M059J (cell line): ENCODE results near the gene RIN3. TPM values are rescaled to one million over a fixed set of nuclear protein-coding genes. Genes with fewer than 3 reads are reported as not detected.

Experiments
- DNase-seq: peaks from one replicate; pipeline ENCODE4 v3.0.0-alpha.2; 2012; ENCODE audit warnings: low read depth
- total RNA-seq: library from RNA; depleted of rRNA; stranded (reverse); fragments of >200 nt; shearing (Covaris generic); gene quantifications from 2 replicates; pipeline ENCODE4 v1.2.3, GENCODE V29; 2014

RIN3 gene
- total RNA-seq, 1 experiment from 2014 or later, result 1.1 TPM

DNA sequence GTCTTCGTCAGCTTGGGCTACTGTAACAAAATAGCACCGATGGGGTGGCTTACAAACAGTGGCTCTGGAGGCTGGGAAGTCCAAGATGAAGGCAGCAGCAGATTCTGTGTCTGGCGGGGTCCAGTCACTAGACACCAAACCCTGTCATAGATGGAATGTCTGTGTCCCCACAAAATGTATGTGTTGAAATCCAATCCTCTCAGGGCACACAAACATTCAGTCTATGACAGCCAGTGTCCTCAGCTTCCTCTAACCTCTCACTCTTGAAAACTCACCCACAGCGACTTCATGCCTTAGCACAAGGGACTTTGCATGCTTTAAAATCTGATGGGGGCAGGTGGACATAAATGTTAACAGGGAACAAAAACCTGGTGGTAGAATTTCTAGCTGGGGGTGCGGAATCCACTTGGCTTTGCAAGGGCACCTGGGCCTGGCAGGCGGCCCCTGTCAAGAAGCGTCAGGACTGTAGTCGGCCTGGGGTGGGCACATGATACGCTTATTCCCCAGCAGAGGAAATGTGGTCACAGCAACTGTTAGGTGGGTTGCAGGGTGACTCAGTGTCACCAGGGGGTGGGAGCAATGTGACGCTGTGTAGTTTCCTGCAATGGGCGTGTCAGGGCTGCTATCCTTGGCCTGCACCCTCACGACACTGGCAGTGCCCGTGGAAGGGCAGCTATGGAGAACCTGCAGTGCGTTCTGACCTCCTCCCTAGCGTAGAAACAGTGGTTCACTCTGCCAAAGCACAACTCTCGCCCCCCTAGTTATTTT is 17.7 kb downstream of the RIN3 start:
- DNase-seq, result no peak

DNA sequence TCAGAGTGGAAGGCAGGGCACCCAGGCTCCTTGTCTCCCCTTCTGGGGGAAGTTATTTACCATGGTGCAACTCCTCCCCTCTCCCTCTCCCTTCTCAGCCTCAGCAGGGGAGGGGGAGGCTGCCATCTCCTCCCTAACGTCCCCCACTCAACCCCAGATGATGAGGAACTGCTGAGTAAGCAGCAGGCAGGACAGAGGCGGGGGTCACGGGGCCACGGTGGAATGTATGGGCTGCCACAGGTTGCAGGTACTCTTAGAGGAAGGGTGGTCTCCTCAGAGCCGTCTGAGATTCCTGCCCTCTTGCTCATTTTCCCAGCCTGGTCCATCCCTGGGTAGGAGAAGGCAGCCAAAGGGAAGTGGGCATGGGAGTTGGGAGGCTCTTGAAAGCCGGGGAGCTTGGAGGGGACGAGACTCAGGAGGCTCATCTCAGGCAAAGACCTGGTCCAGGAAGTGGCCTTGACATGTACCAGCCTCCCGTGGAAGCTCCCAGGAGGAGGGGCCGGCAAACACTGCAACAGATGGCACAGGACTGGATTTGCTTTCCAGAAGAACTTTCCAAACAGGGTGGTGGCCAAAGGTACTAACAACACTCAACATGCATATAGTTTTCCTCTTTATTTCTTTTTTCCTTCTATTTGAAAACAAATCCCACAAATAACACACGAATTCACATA is 19.0 kb downstream of the RIN3 start:
- no peak for DNase-seq

DNA sequence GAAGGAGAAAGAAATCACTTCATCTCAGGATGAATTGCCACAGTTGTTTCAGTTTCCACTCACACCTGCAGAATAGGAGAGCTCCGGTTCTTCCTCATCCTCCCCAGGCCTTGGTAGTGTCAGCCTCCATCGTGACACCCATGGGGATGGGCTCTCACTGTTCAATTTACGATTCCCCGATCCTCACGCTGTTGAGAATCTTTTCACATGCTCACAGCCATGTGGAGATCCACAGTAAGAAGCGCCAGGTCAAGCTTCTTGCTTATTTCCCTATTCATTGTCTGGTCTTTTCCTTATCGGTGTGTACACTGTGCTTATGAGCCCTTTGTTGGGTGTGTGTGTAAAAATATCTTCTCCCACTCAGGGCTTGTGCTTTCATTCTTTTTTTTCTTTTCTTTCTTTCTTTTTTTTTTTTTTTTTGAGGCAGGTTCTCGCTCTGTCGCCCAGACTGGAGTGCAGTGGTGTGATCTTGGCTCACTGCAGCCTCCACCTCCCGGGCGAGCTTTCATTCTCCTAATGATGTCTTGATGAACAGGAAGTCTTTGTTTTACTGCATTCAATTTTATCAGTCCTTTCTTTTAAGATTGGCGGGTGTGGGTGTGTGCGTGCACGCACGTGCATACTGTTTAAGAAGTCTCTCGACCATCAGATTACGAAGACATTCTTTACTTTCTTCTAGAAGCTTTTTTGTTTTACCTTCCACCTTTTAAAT is 21.5 kb downstream of the RIN3 start:
- DNase-seq, result no peak

DNA sequence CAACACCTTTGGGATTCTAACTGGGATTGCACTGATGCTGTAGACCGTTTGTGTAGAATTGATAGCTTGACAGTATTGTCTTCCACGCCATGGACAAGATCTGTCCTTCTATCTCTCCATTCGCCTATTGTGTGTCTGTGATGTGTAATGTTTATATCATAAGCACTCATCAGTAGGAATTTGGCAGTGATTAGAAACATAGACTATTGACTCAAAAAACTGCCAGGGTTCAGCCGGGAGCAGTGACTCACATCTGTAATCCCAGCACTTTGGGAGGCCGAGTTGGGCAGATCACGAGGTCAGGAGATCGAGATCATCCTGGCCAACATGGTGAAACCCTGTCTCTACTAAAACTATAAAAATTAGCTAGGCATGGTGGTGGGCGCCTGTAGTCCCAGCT is 22.6 kb downstream of the RIN3 start:
- DNase-seq, result peak; percentile 67

DNA sequence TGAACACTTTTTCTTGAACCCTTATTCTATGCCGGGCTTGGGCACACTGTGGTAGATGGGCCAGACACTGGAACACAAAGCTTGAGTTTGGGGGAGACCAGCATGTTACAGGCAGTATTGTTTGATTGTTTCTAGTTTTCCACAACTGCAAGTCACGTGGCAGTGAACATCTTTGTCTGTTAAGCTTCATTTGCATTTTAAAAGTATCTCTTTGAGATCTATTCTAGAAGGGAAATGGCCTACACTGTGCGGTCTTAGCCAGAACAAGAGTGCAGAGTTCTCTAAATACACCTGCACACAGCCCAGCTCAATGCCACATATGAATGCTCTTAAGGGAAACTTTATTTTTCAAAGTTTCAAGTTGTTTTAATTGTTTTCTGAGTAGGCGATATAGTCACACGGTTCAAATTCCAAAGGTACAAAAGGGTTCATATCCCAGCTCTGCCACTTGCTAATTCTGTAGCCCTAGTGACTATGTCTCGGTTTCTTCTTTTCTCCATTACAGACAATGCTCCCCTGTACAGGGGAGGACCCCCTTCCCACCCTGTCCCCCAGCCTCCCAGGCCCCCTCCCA is 24.9 kb downstream of the RIN3 start:
- DNase-seq, result no peak

DNA sequence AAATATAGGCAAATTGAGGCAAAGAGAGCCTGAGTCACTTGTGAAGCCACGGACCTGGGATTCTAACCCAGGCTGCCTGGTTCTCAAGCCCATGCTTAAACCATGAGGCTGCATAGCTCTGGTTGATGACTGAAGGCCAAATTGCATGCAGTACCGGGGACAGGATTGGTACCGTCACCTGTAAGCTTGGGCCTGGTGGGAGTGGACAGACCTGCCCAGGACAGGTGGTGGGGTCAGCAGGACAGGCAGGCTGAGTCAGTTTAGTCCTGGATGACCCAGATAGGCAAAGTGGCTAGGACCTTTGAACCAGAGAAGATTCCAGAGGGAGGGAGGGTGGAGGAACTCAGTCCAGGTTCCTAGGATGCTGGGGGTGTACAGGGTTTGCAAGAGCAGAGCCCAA is 25.8 kb downstream of the RIN3 start:
- DNase-seq, result no peak

DNA sequence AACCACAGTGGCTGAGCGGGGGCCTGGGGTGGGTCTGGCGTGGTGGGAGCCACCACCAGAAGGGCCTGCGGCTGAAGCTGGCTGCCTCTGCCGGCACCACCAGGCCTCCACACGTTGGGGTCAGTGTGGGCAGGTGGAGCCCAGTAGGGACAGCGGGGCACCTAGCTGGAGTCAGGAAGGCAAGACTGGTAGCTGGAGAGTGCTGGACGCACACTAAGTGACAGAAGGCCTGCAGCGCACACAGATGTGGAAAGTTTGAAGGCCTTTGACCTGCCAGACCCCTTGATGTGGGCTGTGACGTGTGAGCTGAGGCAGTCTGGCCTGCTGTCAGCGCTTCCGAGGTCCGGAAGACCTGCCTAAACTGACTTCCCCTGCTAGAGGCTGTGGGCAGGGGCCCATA is 26.3 kb downstream of the RIN3 start:
- DNase-seq, result no peak

DNA sequence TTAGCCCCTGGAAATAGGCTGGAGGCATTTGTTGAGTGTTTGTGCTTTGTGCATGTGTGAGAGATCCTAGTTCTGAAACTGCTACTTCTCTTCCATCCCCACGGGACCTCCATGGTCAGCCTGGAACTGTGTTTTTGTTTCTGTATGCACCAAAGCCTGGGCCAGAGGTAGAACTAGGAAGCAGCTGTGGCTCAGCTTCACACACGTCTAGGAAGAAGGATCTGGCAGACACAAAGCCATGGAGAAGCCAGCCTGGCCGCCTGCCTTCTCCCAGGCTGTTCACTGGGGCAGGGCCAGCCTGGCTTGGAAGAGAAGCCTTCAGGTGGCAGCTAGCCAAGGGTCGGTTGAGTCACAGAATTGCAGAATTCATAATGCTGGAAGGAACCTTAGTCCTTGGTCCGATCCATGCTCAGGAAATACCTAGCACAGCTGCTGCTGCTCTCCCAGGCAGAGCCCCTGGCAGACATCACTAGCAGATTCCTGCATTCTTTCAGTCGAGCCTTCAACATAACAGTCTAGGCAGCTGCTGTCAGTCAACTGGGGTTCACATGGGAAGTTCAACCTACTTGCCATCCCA is 27.0 kb downstream of the RIN3 start:
- peak; percentile 95 for DNase-seq

DNA sequence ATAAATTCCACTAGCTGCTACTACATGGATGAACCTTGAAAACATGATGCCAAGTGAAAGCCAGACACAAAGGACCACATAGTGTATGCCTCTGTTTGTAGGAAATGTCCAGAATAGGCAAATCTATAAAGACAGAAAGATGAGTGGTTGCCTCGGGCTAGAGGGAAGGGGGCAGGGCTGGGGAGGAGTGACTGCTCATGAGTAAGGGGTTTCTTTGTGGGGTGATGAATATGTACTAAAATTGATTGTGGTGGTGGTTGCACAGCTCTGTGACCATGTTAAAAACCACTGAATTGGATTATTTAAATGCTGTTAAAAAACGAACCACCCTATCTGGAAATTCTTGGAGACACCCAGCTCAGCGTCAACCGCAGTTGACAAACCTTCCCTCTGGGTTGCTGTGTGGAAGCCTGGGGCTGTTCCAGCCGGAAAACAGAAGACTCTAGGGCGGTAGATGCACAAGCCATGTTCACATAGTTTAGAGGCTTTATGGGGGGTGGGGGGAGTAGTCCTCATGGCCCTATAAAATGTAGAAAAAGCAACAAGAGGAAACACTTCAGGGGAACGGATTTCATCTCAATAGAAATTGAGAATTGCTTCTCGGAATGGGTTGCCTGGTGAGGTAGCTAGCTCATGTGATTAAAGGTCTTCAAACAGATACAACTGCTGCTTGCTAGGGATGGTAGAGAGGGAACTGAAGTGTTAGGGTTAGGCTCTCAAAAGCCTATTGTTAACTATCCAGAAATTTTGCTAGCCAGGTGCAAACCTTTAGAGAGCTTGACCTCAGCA is 29.4 kb downstream of the RIN3 start:
- peak; percentile 72 for DNase-seq

DNA sequence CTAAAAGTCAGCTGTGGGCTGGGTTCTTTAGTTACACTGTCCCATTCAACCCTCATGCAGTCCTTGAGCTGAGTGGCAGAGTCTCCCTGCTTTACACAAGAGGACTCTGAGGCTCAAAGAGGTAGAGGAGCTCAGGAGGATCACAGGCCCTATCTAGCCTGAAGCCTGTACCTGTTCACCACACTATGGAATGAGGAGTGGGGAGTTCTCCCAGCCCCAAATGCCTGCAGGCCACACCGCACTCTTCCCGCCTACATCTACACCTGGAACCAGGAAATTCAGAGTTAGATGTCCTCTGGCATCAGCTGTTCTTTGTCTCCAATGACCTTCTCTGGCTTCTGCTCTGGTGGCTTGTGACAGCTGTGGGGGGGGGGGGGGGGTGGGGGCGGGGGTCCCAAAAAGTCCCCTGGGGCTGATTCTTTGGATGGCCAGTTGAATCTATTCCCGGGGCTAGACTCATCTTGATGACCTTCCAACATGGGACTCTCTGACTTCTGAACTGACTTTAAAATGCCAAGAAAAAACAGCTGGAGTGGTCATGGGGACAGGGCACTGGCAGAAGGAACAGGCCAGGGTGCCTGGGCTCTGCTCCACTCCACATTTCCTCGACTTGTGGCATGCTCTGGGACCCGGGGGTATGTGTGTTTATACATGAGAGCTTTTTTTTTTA is 30.6 kb downstream of the RIN3 start:
- no peak for DNase-seq

DNA sequence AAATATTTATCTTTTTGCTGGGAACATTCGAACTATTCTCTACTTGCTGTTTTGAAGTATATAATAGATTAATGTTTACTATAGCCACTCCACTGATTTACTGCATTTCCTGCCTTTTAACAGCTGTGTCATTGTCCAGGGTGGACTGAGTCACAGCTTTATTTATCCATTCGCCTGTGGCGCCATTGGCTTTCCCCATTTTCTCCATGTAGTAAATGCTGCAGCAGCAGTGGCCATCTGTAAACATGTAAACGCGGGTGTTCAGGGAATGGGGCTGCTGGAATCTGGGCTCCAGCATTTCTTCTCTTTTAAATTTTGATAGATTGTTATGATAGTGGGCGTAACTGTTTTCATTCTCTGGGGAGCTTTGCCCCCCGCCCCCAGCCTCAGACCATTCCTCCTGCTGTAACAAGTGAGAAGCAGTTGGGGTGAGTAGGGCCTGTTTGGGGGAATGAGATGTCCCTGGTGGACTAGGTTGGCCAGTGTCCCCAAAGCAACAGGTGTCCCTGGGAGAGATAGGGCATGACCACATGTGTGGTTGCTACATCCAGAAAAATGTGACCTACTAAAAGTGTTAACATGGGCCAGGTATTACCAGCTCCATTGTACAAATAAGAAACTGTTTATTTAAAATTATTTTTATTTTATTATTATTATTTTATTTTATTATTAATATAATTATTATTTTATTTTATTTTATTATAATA is 32.9 kb downstream of the RIN3 start:
- peak; percentile 85 for DNase-seq

DNA sequence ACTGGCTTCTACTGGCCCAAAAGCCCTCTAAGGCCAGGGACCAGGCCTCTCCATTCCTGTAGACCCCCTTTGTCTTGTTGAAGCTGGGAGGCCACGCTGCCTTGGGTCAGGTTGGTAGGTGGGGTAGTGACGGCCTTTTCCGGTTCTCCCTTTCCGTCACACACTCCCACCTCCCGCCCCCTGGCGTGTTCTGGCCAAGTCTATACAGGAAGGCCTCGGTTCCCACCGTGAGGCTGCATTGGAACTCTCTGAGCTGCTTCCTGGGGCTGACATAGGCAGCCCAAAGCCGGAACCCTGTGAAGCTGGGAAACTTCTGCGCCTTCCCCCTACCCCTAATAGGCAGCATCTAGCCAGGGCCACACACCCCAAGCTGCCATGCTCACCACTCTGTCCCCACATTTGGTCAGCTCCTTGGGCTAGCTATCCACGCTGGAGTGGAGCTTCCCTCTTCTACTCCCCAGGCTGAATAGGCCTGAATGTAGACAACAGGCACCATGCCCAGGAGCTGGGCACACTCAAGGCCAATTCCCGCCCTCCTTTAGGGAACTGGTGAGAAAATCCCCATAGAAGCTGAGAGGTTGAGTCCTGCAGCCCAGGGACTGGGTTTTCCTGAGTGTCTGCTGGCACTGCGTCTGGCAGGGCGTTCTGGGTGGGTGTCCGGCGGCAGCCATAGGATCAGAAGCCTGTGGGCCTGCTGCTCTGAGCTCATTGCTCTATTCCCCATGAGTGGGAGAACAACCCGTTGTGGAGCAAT is 35.7 kb downstream of the RIN3 start:
- DNase-seq, result no peak

DNA sequence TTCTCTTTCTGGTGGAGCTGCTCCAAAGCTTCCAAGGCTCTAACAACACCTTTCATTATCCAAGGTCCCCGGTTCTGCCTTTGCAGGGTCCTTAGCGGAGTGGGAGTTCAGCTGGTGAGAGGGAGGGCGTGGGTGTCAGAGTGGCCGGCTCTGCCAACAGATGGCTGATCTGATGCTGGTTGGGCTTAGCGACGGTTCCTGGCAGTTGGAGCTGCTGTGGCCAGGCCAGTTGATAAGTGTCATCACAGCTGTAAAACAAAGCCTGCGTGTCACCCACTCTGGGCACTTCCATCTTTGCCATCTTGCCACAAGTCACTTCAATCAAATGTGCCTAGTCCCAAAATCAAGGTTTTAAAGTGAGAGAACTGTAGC is 36.3 kb downstream of the RIN3 start:
- DNase-seq, result no peak

DNA sequence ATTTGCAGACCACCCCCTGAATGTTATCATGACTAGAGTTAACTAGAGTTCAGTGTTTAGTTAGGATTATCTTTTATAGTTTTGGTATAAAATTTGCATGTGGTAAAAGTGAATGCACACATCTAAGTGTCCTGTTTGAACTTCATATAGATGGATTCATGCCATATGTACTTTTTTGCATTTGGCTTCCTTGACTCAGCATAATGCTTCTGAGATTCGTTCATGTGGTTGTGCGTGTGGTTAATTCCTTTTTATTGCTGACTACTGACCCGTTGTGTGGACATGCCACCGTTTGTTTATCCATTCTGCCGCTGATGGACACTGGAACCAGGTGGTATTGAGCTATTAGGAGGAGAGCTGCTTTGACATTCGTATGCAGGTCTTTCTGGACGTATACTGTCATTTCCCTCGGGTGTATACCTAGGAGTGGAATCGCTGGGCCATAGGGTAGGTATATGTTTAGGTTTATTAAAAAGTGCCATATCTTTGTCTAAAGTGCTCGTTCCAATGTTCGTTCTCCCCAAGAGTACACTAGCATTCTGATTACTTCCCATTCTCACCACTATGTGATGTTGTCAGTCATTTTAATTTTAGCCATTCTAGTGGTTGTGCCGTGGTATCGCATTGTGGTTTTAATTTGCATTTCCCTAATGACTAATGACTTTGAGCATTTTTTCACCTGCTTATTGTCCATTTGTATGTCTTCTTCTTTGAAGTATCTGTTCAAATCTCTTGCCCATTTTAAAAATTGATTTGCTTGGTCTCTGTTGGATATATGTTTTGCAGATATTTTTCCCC is 37.7 kb downstream of the RIN3 start:
- DNase-seq, result no peak

DNA sequence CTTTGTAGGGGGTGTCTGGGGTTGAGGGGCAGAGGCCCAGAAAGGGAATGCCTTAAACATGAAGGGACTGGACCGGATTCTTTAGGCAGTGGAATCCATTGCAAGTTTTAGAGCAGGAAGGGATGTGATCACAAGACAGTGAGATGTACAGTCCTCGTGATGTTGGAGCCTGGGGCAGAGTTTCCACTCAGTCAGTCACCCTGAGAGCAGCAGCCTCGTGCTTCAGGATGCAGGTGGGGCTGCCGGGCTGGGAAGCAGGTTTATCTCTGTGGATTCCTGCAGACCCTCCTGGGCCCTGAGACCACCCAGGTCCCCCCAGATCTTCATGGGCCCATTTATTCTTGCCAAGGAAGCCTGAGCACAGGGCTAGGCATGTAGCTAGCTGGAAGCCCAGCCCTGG is 38.5 kb downstream of the RIN3 start:
- no peak for DNase-seq

DNA sequence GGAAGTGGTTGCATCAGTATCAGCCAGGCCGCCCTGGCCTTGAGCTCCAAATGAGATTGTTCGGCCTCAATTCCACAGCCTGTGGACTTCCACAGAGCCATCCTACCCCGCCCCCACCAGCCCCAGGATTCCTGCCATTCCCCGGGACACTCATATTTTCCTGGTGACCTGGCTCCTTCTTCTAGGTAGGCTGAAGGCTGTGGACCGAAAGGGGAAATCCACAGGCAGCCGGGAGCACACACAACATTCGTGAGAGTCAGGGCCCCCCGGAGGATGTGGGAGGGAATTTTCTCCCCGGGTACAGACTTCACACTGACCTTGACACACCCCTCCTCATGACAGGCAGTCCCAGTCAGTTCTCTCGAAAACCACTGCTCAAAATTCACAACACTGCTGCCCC is 39.9 kb downstream of the RIN3 start:
- peak; percentile 51 for DNase-seq

DNA sequence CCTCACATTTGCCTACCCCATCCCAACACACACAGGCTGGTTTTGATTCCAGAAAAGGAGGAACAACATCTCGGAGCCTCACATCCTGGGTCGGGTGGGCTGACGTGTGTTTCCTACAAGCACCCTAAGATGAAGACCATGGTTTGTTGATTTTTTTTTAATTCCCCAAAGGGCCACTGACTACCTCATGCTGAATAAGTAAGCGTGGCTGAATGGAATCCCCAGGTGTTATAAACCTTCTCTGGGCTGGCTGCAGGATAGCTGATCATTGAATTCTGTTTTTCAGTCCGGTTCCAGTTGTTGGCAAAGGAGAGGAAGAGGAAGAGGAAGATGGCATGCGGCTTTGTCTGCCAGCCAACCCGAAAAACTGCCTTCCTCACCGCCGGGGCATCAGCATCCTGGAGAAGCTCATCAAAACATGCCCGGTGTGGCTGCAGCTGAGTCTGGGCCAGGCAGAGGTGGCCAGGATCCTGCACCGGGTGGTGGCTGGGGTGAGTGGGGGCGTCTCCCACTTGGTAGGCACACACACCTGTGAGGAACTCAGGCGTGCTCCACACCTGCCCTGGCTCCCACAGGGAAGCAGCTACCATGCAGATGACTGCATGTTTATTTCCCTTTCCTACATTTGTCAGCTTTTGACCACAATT is 42.0 kb downstream of the RIN3 start:
- no peak for DNase-seq

DNA sequence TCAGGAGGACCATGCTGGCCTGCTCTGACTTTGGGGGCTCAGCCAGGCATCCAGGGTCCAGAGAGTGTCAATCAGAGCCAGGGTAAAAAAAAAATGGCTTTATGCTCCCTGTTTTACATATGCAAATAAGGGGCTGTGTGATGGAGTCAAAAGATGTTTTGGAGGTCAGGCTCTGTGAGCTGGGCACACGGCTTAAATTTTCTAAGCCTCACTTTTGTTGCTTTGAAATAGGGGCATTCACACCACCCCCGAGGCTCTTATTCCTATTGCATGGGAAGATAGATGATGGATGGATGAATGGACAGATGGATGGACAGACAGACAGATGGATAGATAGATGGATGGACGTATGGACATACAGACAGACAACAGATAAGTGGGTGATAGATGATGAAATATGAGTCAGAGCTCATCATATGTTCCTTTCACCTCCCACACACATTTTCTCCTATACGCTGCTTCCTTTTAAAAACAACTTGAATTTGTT is 42.7 kb downstream of the RIN3 start:
- no peak for DNase-seq
